ENCODE measurements around the gene AFDN.

AFDN gene

GRCh38 chr6:168009331-168009730 is 182.6 kb downstream of the AFDN start:
- no peak for DNase-seq

DNA sequence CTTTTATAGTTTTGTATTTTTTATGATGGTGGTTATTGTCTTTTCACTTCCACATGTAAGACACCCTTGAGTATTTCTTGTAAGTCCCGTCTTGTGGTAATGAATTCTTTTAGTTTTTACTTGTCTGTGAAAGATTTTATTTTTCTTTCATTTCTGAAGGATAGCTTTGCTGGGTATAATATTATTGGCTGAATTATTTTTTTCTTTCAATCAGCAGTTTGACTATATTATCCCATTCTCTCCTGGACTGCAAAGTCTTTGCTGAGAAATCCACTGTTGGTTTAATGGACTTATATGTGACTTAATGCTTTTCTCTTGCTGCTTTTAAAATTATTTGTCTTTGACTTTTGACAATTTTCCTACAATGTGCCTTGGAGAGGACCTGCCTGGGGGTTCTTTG is 184.6 kb downstream of the AFDN start:
- no peak for DNase-seq

- DNase-seq = no peak
These were observed 185.9 kb downstream of the AFDN start for GRCh38 chr6:168012431-168013249.

DNA sequence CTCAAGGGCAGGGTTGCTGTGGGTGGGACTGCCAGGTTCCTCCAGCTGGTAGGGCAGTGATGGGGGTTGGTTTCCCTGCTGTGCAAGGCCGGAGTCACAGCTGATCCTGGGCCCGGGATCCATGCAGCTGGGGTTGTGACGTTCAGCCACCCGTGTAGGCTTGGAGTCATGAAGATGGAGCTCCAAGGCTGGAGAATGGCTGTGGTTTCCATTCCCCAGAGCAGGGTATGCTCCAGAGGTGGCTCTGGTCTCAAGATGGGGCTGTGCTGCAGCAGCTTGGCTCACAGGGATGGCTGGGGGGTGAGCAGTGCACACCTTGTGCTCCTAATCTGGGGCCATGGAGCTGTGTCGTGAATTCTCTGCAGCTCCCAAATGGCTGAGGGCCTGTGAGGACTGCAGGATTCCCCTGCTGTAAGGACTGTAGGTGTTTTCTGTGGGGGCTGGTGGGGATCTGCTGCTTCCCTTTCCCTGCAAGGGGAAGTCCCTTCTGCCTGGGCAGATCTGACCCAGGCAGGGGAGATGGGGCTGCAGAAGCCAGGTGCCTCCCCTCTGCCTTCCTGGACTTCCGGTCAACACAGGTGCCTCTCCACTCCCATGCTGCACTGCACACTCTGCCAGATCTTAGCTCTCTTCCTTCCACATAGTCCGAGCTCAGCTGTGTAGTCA is 186.7 kb downstream of the AFDN start:
- DNase-seq = no peak

- no peak for DNase-seq
These were observed 187.7 kb downstream of the AFDN start for GRCh38 chr6:168014428-168014827.

GRCh38 chr6:168015009-168015408 is 188.3 kb downstream of the AFDN start:
- no peak for DNase-seq

- DNase-seq = no peak
These were observed 188.9 kb downstream of the AFDN start for GRCh38 chr6:168015482-168016175.

DNA sequence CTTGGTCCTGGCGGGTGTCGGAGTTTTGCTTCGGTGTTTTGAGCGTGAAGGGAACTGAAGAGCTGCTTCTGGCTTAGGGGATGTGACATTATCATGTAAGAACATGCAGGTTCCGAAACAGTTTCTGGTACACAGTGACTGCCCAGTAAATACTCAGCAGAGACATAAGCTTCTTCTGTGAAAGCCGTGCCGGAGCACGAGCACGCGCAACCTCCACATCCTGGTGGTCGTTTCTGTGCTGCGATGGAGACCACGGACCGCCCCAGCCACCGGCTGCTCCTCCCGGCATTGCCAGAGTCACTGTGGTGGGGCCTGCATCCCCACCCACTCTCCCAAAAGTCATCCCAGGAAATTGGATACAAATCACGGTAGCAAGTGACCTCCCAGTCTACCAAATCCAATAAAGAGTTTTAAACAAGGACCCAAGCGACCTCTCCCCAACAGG is 189.5 kb downstream of the AFDN start:
- DNase-seq = no peak

DNA sequence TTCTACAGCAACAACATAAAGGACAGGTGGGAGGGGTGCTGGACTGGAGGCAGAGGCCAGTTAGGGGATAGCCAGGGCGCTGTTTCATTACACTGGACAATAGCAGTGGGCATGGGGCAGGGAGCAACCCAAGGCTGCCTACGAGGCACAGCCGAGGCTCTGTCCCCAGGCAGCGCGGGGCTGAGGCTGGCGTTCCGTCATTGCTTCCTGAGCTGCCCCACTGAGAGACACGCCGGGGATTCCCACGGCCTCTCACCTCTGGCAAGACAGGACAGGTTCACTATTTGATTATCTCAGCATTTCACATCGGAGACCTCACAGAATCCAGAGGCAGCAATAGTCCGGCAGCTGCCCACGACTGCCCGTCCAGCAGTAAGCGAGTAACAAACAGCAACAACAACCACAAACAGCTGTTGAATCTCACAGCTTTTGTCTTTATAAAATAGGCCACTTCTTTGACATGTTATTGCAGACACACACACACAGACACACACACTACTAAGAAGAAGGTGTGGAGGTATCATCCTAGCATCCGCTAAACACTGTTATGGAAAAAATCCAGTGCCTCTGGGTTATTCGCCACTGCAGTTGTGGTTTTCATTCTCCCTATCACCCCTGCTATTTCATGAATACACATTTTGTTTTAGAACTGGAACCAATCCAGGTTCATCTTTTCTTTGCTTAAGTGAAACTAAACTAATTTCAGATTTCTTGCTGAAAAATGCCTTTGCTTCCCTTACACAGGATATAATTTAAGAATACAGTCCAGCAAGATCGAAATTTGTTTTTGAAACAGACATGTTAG is 190.2 kb downstream of the AFDN start:
- DNase-seq = no peak

DNA sequence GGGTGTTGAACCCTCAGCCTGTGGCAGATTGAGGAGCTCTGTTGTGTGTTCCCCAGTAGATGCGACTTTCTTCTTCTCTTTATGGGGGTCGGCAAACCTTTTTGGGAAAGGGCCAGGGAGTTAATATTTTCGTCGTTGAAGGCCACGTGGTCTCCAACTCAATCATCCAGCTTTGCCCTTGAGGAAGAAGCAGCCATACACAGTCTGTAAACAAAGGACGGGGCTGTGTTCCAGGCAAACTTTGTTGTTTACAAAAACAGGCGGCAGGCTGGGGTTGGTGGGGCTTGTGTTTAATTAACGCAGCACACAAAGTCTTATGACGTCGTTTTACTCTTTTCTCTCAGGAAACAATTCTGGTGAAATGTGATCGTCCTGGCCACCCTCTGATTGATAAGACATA is 190.9 kb downstream of the AFDN start:
- no peak for DNase-seq

DNA sequence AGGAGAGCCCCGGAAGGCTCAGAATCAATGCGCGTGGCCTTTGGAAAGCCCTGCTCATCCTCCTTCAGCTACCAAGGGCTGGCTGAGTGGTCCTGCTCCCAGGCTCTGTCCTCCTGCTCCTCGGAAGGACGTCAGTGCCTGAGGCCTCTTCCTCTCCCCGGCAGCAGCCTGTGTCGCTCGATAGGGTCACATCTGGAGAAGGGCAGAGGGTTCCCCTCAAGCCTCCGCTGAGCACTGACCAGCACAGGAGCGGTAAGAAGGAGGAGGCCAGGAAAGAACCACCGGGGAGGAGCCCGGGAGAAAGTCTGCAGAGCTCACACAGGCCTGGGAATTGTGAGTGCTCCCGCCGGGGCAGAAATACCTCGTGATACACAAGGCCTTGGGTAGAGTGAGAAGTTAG is 192.0 kb downstream of the AFDN start:
- no peak for DNase-seq

DNA sequence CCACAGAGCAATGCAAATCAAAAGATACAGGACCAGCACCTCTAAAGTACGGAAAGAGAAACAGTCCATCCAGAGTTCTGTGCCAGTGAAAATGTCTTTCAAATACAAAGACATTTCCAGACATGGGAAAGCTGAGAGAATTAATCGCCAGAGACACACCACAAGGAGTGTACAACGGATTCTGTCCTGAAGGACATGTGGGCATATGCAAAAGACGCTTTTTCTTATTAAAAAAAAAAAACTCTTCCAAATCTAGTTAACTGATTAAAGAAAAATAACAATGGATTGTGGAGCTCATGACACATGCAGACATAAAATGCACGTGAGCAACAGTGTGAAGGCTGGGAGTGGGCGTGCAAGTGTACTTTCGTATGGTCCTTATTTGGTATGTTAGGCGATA is 193.5 kb downstream of the AFDN start:
- DNase-seq = no peak

DNA sequence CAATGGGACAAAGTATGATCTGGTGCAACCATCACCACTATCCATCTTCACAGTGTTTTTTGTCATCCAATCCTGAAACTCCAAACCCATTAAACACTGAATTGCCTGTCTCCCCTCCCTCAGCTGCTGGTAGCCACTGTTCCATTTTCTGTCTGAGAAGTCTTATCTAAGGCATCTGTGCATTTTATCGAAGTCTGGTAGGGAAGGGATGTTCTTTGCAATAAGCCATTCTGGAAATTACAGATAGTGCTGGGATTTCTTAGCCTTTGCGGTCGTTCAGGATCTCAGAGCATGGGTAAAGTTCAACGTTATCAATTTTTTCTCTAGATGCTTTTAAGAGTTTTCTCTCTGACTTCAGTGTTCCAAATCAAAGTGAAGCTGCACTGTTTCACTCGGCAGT is 194.9 kb downstream of the AFDN start:
- no peak for DNase-seq
